ENCODE data around the gene VAV3. TPM values are rescaled to one million over a fixed set of nuclear protein-coding genes. Genes with fewer than 3 reads are reported as not detected.

Gene VAV3
- total and polyA plus RNA-seq, 9 of the 15 experiments (the other 6 are each of a cell fraction or from before 2014, with no cell fraction given) = not detected

GRCh38 chr1:107777664-107778047 is 187.3 kb downstream of the VAV3 start (continued):
- TF ChIP-seq PRDM10 (IDR thresholded peaks at IDR 0.05; ENCODE audit: partially characterized antibody) (no peak), NR3C1 (CRISPR knock-in tag; IDR thresholded peaks at IDR 0.05) (no peak), ZNF696 (CRISPR knock-in tag; conservative IDR thresholded peaks at IDR 0.05) (no peak), HINFP (tag; conservative IDR thresholded peaks at IDR 0.05; ENCODE audit: low read depth) (no peak), EP300 (IDR thresholded peaks at IDR 0.05; ENCODE audit: low read length) (no peak), ZNF398 (CRISPR knock-in tag; IDR thresholded peaks at IDR 0.05) (no peak)
